ENCODE measurements around the gene WIZ. TPM values are rescaled to one million over a fixed set of nuclear protein-coding genes. Genes with fewer than 3 reads are reported as not detected.

The WIZ gene
- total RNA-seq, 1 donor from 2014 or later = 90.4 TPM

- H3K36me3 ChIP-seq = no peaks in the 10 kb centered on the region
- peak overlapping the region; percentile 70 to 78 for H3K27ac ChIP-seq
- H3K4me3 ChIP-seq = no peak overlapping the region
- TF ChIP-seq CTCF (IDR thresholded peaks at IDR 0.05) = no peak
- H3K4me1 ChIP-seq = peaks cover 18 to 39% of the 10 kb centered on the region in 2 donors
- intact Hi-C loops (cut with DNase I) = loop anchor here (5.0 kb wide), 3 partner anchors 176 to 331 kb away; partner anchors contain the start of gene SYDE1
- no peaks in the 10 kb centered on the region for H3K27me3 ChIP-seq
- DNase-seq (ENCODE audit: low spot score in 2 of 2) = no peak
- H3K9me3 ChIP-seq = no peaks in the 10 kb centered on the region
These were observed 11.6 kb downstream of the WIZ start for GRCh38 chr19:15438124-15438496.

GRCh38 chr19:15437355-15438123 is 12.2 kb downstream of the WIZ start:
- intact Hi-C loops (cut with DNase I) = loop anchor here (5.0 kb wide), 3 partner anchors 175 to 330 kb away; partner anchors contain the start of gene SYDE1
- Histone ChIP-seq H3K27me3 (no peaks in the 10 kb centered on the region), H3K4me3 (no peak overlapping the region), H3K36me3 (no peaks in the 10 kb centered on the region), H3K9me3 (no peaks in the 10 kb centered on the region), H3K27ac (peak overlapping the region; percentile 70 to 78), H3K4me1 (peaks cover 18 to 38% of the 10 kb centered on the region in 2 donors)
- TF ChIP-seq CTCF (IDR thresholded peaks at IDR 0.05) = peak; percentile 24 to 53 (median 41)
- DNase-seq (ENCODE audit: low spot score in 2 of 2) = no peak

GRCh38 chr19:15436826-15437110 is 13.0 kb downstream of the WIZ start:
- peak overlapping the region; percentile 70 to 78 for H3K27ac ChIP-seq
- H3K27me3 ChIP-seq = no peaks in the 10 kb centered on the region
- H3K4me1 ChIP-seq = peaks cover 18 to 38% of the 10 kb centered on the region in 2 donors

GRCh38 chr19:15436012-15436825 is 13.5 kb downstream of the WIZ start:
- intact Hi-C loops (cut with DNase I) = loop anchor here (5.0 kb wide), 3 partner anchors 174 to 329 kb away; partner anchors contain the start of gene SYDE1
- DNase-seq (ENCODE audit: low spot score in 2 of 2) = no peak
- H3K36me3 ChIP-seq = no peaks in the 10 kb centered on the region
- H3K27me3 ChIP-seq = no peaks in the 10 kb centered on the region
- peak overlapping the region; percentile 70 to 78 for H3K27ac ChIP-seq
- H3K4me1 ChIP-seq = peaks cover 22 to 43% of the 10 kb centered on the region in 2 donors
- H3K4me3 ChIP-seq = no peak overlapping the region
- no peaks in the 10 kb centered on the region for H3K9me3 ChIP-seq
- TF ChIP-seq CTCF (IDR thresholded peaks at IDR 0.05) = no peak

More at GRCh38 chr19:15436826-15437110, 13.0 kb downstream of the WIZ start:
- no peaks in the 10 kb centered on the region for H3K9me3 ChIP-seq
- DNase-seq (ENCODE audit: low spot score in 2 of 2) = no peak
- no peak for TF ChIP-seq CTCF (IDR thresholded peaks at IDR 0.05)
- no peaks in the 10 kb centered on the region for H3K36me3 ChIP-seq
- intact Hi-C loops (cut with DNase I) = loop anchor here (5.0 kb wide), 3 partner anchors 174 to 329 kb away; partner anchors contain the start of gene SYDE1
- H3K4me3 ChIP-seq = no peak overlapping the region

GRCh38 chr19:15433519-15434069 is 16.2 kb downstream of the WIZ start:
- Histone ChIP-seq H3K27ac (peak overlapping the region; percentile 89 to 94), H3K27me3 (no peaks in the 10 kb centered on the region)

More at GRCh38 chr19:15433519-15434069, 16.2 kb downstream of the WIZ start:
- Histone ChIP-seq H3K4me3 (peak overlapping the region; percentile 92 to 95), H3K36me3 (peaks cover 7 to 8% of the 10 kb centered on the region in 2 donors), H3K4me1 (peaks cover 20 to 44% of the 10 kb centered on the region in 2 donors), H3K9me3 (no peaks in the 10 kb centered on the region)
- intact Hi-C loops (cut with DNase I) = loop anchor here (1.0 to 5.0 kb wide), 3 partner anchors 17 to 236 kb away; partner anchors contain the start of gene AKAP8
- no peak for TF ChIP-seq CTCF (IDR thresholded peaks at IDR 0.05)
- DNase-seq (ENCODE audit: low spot score in 2 of 2) = no peak
